GM21528 (cell line): ENCODE data around the gene POU2F2.

ENCODE experiments used
- ATAC-seq: cut with Tn5 transposase; IDR thresholded peaks from one replicate; pipeline ENCODE4 v1.9.1; 2021; ENCODE audit warnings: mild to moderate bottlenecking, moderate library complexity; ENCODE audit not compliant: unreplicated experiment, low FRiP score

POU2F2 gene

GRCh38 chr19:42086770-42087550, 45.3 kb downstream of the POU2F2 start:
- ATAC-seq = no peak

- ATAC-seq = no peak
Observed at GRCh38 chr19:42086188-42086736, 46.0 kb downstream of the POU2F2 start.

GRCh38 chr19:42083537-42083936, 48.7 kb downstream of the POU2F2 start:
- ATAC-seq = no peak

GRCh38 chr19:42081584-42082203, 50.6 kb downstream of the POU2F2 start:
- no peak for ATAC-seq

- ATAC-seq = no peak
Observed at GRCh38 chr19:42080764-42081375, 51.4 kb downstream of the POU2F2 start.

- ATAC-seq = no peak
Observed at GRCh38 chr19:42079886-42080763, 52.1 kb downstream of the POU2F2 start.

GRCh38 chr19:42079276-42079669, 53.0 kb downstream of the POU2F2 start:
- no peak for ATAC-seq

- no peak for ATAC-seq
Observed at GRCh38 chr19:42078538-42079275, 53.5 kb downstream of the POU2F2 start.

GRCh38 chr19:42078058-42078457, 54.2 kb downstream of the POU2F2 start:
- ATAC-seq = no peak

GRCh38 chr19:42076380-42076944, 55.8 kb downstream of the POU2F2 start:
- no peak for ATAC-seq

GRCh38 chr19:42075616-42076379, 56.4 kb downstream of the POU2F2 start, which contains the start of gene ZNF574:
TSS of gene ZNF574 (plus strand) at chr19:42076166. CDS start at chr19:42078607, 2,441 bp downstream.
- ATAC-seq = peak; percentile 95

GRCh38 chr19:42075364-42075615, 57.0 kb downstream of the POU2F2 start:
- no peak for ATAC-seq

- ATAC-seq = no peak
Observed at GRCh38 chr19:42074513-42075363, 57.5 kb downstream of the POU2F2 start.

- ATAC-seq = no peak
Observed at GRCh38 chr19:42071247-42071646, 61.0 kb downstream of the POU2F2 start.

GRCh38 chr19:42069619-42070351, 62.5 kb downstream of the POU2F2 start, which contains the start of gene GRIK5:
TSS of gene GRIK5 (minus strand) at chr19:42070206. CDS start at chr19:42065770, 4,436 bp downstream.
- ATAC-seq = no peak

GRCh38 chr19:42068756-42069571, 63.3 kb downstream of the POU2F2 start:
- no peak for ATAC-seq
